Measurements from ENCODE around the gene GSTK1.

GSTK1 gene

DNA sequence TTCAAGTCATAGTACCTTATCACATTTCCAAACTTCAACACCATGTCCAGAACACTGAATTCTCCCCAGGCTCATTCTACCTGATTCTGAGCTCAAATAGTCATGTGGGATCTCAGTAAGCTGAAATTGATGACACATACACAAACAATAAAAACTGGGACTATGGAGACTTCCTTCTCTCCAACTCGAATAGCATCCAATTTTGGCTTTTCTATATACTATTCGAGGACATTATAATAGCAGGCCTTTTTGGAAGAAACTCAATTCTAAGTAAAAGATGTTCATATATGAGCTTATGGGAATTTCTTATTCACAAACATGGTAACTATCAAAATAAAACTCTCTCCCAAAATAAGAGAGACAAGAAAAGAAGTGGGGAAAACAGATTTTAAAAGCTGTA, 42.0 kb upstream of the GSTK1 start:
- Mint-ChIP-seq H3K9me3 (no peaks in the 10 kb centered on the region), H3K36me3 (ENCODE audit: low read depth) (no peaks in the 10 kb centered on the region), H3K4me3 (no peak overlapping the region), H3K4me1 (peaks cover 4% of the 10 kb centered on the region), H3K27me3 (ENCODE audit: low read depth, poor library complexity) (peaks cover 37% of the 10 kb centered on the region), H3K27ac (no peak overlapping the region)
- TF ChIP-seq, protein P1, sequence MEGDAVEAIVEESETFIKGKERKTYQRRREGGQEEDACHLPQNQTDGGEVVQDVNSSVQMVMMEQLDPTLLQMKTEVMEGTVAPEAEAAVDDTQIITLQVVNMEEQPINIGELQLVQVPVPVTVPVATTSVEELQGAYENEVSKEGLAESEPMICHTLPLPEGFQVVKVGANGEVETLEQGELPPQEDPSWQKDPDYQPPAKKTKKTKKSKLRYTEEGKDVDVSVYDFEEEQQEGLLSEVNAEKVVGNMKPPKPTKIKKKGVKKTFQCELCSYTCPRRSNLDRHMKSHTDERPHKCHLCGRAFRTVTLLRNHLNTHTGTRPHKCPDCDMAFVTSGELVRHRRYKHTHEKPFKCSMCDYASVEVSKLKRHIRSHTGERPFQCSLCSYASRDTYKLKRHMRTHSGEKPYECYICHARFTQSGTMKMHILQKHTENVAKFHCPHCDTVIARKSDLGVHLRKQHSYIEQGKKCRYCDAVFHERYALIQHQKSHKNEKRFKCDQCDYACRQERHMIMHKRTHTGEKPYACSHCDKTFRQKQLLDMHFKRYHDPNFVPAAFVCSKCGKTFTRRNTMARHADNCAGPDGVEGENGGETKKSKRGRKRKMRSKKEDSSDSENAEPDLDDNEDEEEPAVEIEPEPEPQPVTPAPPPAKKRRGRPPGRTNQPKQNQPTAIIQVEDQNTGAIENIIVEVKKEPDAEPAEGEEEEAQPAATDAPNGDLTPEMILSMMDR (IDR thresholded peaks at IDR 0.05): no peak
- DNase-seq: no peak

DNA sequence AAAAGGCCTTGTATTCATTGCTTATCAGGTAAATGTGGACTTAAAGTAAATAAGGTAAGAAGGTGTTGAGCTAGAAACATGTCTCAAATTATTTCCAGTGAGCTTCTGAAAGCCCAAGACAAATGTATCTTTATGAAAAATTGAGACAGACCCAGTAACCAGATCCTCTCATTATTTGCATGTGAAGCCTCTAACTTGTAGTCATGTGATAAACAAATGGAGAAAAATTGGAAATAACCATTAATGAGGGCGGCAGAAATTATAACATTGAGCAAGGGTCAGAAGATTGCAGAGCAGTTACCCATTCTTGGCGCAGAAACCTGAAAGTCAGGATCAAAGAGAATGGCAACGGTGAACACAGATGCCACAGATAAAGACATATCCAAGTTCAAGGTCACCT, 41.5 kb upstream of the GSTK1 start, which contains the start of gene TAS2R40:
TAS2R40 (plus strand) TSS at position 301 of the 400 bp plus-strand sequence; CDS start at position 343, 42 bp downstream.
- TF ChIP-seq, protein P1 (IDR thresholded peaks at IDR 0.05): no peak
- Mint-ChIP-seq H3K4me3 (no peak within 1 kb of the TSS), H3K27ac (no peak within 1 kb of the TSS), H3K36me3 (ENCODE audit: low read depth) (no peaks in the 10 kb centered on the region), H3K9me3 (no peaks in the 10 kb centered on the region), H3K4me1 (peaks cover 9% of the 10 kb centered on the region), H3K27me3 (ENCODE audit: low read depth, poor library complexity) (peaks cover 38% of the 10 kb centered on the region)
- no peak for DNase-seq

DNA sequence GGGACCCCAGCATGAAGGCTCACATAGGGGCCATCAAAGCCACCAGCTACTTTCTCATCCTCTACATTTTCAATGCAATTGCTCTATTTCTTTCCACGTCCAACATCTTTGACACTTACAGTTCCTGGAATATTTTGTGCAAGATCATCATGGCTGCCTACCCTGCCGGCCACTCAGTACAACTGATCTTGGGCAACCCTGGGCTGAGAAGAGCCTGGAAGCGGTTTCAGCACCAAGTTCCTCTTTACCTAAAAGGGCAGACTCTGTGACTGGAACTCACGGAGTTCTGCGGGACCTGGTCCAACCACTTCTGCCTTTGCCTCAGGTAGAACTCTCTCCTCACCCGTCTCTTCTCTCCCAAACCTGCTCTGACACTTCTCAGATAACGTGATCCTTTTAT, 40.5 kb upstream of the GSTK1 start:
- H3K4me1 Mint-ChIP-seq: peaks cover 11% of the 10 kb centered on the region
- H3K4me3 Mint-ChIP-seq: no peak overlapping the region
- no peak for DNase-seq
- TF ChIP-seq, protein P1 (IDR thresholded peaks at IDR 0.05): no peak
- no peaks in the 10 kb centered on the region for H3K9me3 Mint-ChIP-seq
- H3K27ac Mint-ChIP-seq: no peak overlapping the region
- peaks cover 34% of the 10 kb centered on the region for H3K27me3 Mint-ChIP-seq (ENCODE audit: low read depth, poor library complexity)
- no peaks in the 10 kb centered on the region for H3K36me3 Mint-ChIP-seq (ENCODE audit: low read depth)

DNA sequence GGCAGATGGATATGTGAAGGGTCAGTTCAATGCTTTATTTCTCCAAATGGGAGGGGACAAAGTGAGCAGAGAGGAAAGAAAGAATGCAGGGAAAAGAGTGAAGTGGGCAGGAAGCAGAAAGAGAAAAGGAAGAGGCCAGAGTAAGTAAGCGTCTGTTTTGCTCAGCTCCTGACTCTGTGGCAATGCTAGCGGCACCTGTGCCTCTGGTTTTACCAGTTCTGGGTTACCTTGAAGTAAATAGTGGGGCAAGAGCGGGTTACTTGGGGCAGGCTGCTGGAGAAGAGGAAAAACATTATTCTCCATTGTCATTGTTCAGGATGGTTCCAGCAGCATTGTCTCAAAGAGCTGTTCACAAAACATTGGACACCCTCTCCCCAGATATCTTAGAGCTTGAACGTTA, 39.5 kb upstream of the GSTK1 start:
- DNase-seq: no peak
- Mint-ChIP-seq H3K9me3 (no peaks in the 10 kb centered on the region), H3K27me3 (ENCODE audit: low read depth, poor library complexity) (peaks cover 32% of the 10 kb centered on the region), H3K36me3 (ENCODE audit: low read depth) (no peaks in the 10 kb centered on the region), H3K4me1 (peaks cover 21% of the 10 kb centered on the region), H3K27ac (no peak overlapping the region), H3K4me3 (no peak overlapping the region)
- TF ChIP-seq, protein P1 (IDR thresholded peaks at IDR 0.05): no peak

- Mint-ChIP-seq H3K27ac (no peak overlapping the region), H3K27me3 (ENCODE audit: low read depth, poor library complexity) (peaks cover 28% of the 10 kb centered on the region), H3K36me3 (ENCODE audit: low read depth) (no peaks in the 10 kb centered on the region), H3K4me3 (no peak overlapping the region), H3K4me1 (peaks cover 28% of the 10 kb centered on the region), H3K9me3 (no peaks in the 10 kb centered on the region)
- TF ChIP-seq, protein P1 (IDR thresholded peaks at IDR 0.05): no peak
- no peak for DNase-seq
These were observed 38.2 kb upstream of the GSTK1 start for GRCh38 chr7:143225047-143225446.

DNA sequence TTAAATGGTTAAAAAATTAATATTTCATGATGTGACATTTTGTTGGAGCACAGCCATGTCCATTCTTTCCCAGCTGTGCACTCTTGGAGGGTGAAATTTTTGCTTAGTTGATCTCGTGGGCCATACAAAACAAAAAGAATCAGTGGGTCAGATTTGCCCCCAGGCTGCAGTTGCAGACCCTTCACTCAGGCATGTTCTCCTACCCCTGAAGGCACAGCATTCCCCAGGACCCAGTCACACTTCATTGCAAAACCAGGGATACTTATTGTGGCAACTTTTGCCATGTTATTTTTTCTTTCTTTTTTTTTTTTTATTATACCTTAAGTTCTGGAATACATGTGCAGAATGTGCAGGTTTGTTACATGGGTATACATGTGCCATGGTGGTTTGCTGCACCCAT, 35.4 kb upstream of the GSTK1 start:
- DNase-seq: no peak
- Mint-ChIP-seq H3K27ac (no peak overlapping the region), H3K27me3 (ENCODE audit: low read depth, poor library complexity) (peaks cover 17% of the 10 kb centered on the region), H3K36me3 (ENCODE audit: low read depth) (no peaks in the 10 kb centered on the region), H3K4me3 (no peak overlapping the region), H3K4me1 (peaks cover 28% of the 10 kb centered on the region), H3K9me3 (no peaks in the 10 kb centered on the region)
- TF ChIP-seq, protein P1 (IDR thresholded peaks at IDR 0.05): no peak
